ENCODE results near the gene RGS17. TPM values are rescaled to one million over a fixed set of nuclear protein-coding genes. Genes with fewer than 3 reads are reported as not detected.

The RGS17 gene
- total and polyA plus RNA-seq, 2 of the 13 experiments (the other 11 are each of a cell fraction or from before 2014, with no cell fraction given), result 0.04 TPM; not detected in 1

GRCh38 chr6:153044295-153044694, 86.8 kb downstream of the RGS17 start:
- no peak overlapping the region for H2AFZ ChIP-seq (ENCODE audit: low read length)
- H3K4me3 ChIP-seq (replicated peaks in 1 of 3; ENCODE audit: insufficient read depth in 1 of 3, low read depth in 2 of 3, low read length in 3 of 3), result no peak overlapping the region
- TF ChIP-seq ZNF556 (CRISPR knock-in tag; IDR thresholded peaks at IDR 0.05; ENCODE audit: borderline replicate concordance) (no peak), PRMT3 (CRISPR knock-in tag; IDR thresholded peaks at IDR 0.05; ENCODE audit: borderline replicate concordance, low read depth) (no peak), XBP1 (CRISPR knock-in tag; IDR thresholded peaks at IDR 0.05) (no peak), PAX8 (CRISPR knock-in tag; IDR thresholded peaks at IDR 0.05; ENCODE audit: borderline replicate concordance) (no peak), ZXDC (CRISPR knock-in tag; IDR thresholded peaks at IDR 0.05) (no peak), SP4 (CRISPR knock-in tag; IDR thresholded peaks at IDR 0.05) (no peak), ZSCAN20 (CRISPR knock-in tag; IDR thresholded peaks at IDR 0.05; ENCODE audit: borderline replicate concordance) (no peak), TOPORS (CRISPR knock-in tag; IDR thresholded peaks at IDR 0.05) (no peak)
- DNase-seq (ENCODE audit: low spot score) (no peak), ATAC-seq (no peak), FAIRE-seq (no peak)
- POLR2A ChIA-PET, result no interaction called here
- BruUV-seq (replicated peaks), result no TSS peak
- CTCF ChIA-PET (ENCODE audit: low intra/inter-chr PET ratio, low total read pairs), result no interaction called here
- H3K27me3 ChIP-seq (ENCODE audit: control insufficient read depth in 1 of 2, insufficient read depth in 2 of 2, low read length in 2 of 2), result no peaks in the 10 kb centered on the region
- WGBS (ENCODE audit: low lambda C conversion rate), result 2% methylated on average over 4 of the region's 4 CpGs
- no peaks in the 10 kb centered on the region for H3K79me2 ChIP-seq (ENCODE audit: insufficient read depth, low read length)
- no peak overlapping the region for H3K4me2 ChIP-seq (ENCODE audit: low read depth, low read length)
- H4K20me1 ChIP-seq (ENCODE audit: insufficient read depth, low read length), result no peaks in the 10 kb centered on the region
- H3K9me3 ChIP-seq (ENCODE audit: low read length), result no peaks in the 10 kb centered on the region
- in situ Hi-C loops (cut with HindIII; ENCODE audit: extremely low pct_ligation_motif_present, low pct_unique_long_range_greater_than_20kb) (loop anchor here (25.0 kb wide), 1 partner anchor 468 kb away; no protein-coding TSS in a partner anchor), intact Hi-C loops (cut with micrococcal nuclease; ENCODE audit: unreplicated experiment) (no loop called here)
- no peaks in the 10 kb centered on the region for H3K4me1 ChIP-seq (ENCODE audit: insufficient read depth, low read length)
- H3K9ac ChIP-seq (ENCODE audit: insufficient read depth, low read depth, low read length), result no peak overlapping the region
- no peak overlapping the region for H3K27ac ChIP-seq (ENCODE audit: extremely low read length, insufficient read depth, low read length)
- H3K36me3 ChIP-seq (replicated peaks in 1 of 2; ENCODE audit: control insufficient read depth in 1 of 2, insufficient read depth in 2 of 2, low read length in 2 of 2), result no peaks in the 10 kb centered on the region
